B cell (primary cell): ENCODE data around the gene NT5C. TPM values are rescaled to one million over a fixed set of nuclear protein-coding genes. Genes with fewer than 3 reads are reported as not detected.

Experiments used
- ATAC-seq: fragments of 200-7000 bp; cut with Tn5 transposase; one replicate; pipeline ENCODE4 v1.10.0; 2021; ENCODE audit warnings: low read depth, mild to moderate bottlenecking, moderate number of reproducible peaks, moderate library complexity
- CTCF ChIA-PET: fragments of 350-600 bp; sonication (Branson Sonifier 250); formaldehyde crosslinking; loops from one replicate; lab custom pipeline; 2021; ENCODE audit warnings: antibody characterized with exemption, inconsistent platforms; lab: Charles Lee
- POLR2A ChIA-PET: fragments of 350-600 bp; sonication (Branson Sonifier 250); formaldehyde crosslinking; loops from one replicate; lab custom pipeline; 2021; ENCODE audit warnings: antibody characterized with exemption; lab: Charles Lee
- DNase-seq: peaks from one replicate; pipeline ENCODE4 v3.0.0; 2013
- H2AFZ ChIP-seq: 2 replicates; pipeline ENCODE4 v1.6.1; 2012; ENCODE audit warnings: mild to moderate bottlenecking, low read depth, low read length; ENCODE audit not compliant: insufficient read depth, poor library complexity, severe bottlenecking
- H3K27ac ChIP-seq, 2 donors: 1 replicate in 1 of 2; 2 replicates in 1 of 2; pipeline ENCODE4 v1.5.1; 2012 to 2013; ENCODE audit warnings: low read length in 2 of 2, mild to moderate bottlenecking in 2 of 2, moderate library complexity in 1 of 2
- H3K27me3 ChIP-seq, 4 experiments: fragments of 200-600 bp in 1 of 4; sonication (generic) in 1 of 4; replicated peaks in 1 of 4; 1 replicate in 2 of 4; 2 replicates in 2 of 4; pipeline versions ENCODE4 v1.6.1 to v1.7.0; 2013 to 2016; ENCODE audit warnings: low read length in 3 of 4, mild to moderate bottlenecking in 2 of 4, mixed read lengths in 1 of 4, moderate library complexity in 1 of 4; ENCODE audit not compliant: insufficient read depth in 4 of 4, control insufficient read depth in 3 of 4; ENCODE audit errors: control extremely low read depth in 1 of 4
- H3K36me3 ChIP-seq, 2 experiments: replicated peaks in 1 of 2; 1 replicate in 1 of 2; 2 replicates in 1 of 2; pipeline versions ENCODE4 v1.6.1 to v1.7.1; 2013; ENCODE audit warnings: low read length in 1 of 2; ENCODE audit not compliant: insufficient read depth in 2 of 2, control insufficient read depth in 1 of 2; ENCODE audit errors: control extremely low read depth in 1 of 2, extremely low read depth in 1 of 2
- H3K4me1 ChIP-seq, 2 donors: fragments of 200-600 bp in 1 of 2; sonication (generic) in 1 of 2; 1 replicate in 1 of 2; 2 replicates in 1 of 2; pipeline versions ENCODE4 v1.5.1 to v1.6.1; 2013 to 2017; ENCODE audit warnings: low read length in 2 of 2; ENCODE audit not compliant: control insufficient read depth in 2 of 2, insufficient read depth in 2 of 2
- H3K4me2 ChIP-seq: replicated peaks from 2 replicates; pipeline ENCODE3; 2012; ENCODE audit warnings: mild to moderate bottlenecking, low read depth, low read length; ENCODE audit not compliant: poor library complexity, severe bottlenecking
- H3K4me3 ChIP-seq, 5 experiments: fragments of 200-600 bp in 1 of 5; sonication (generic) in 1 of 5; 1 replicate in 3 of 5; 2 replicates in 2 of 5; pipeline versions ENCODE4 v1.5.1 to v1.7.0; 2011 to 2016; ENCODE audit warnings: low read length in 4 of 5, mild to moderate bottlenecking in 4 of 5, low read depth in 2 of 5, control low read depth in 1 of 5, moderate library complexity in 1 of 5; ENCODE audit not compliant: insufficient read depth in 1 of 5; ENCODE audit errors: control extremely low read depth in 1 of 5, extremely low read depth in 1 of 5
- H3K79me2 ChIP-seq: fragments of 200-600 bp; sonication (generic); one replicate; pipeline ENCODE4 v1.6.0; 2016; ENCODE audit warnings: low read length; ENCODE audit not compliant: control insufficient read depth, insufficient read depth
- H3K9ac ChIP-seq: fragments of 200-600 bp; sonication (generic); 2 replicates; pipeline ENCODE4 v1.6.1; 2017; ENCODE audit warnings: mild to moderate bottlenecking, low read length, moderate library complexity
- H3K9me3 ChIP-seq, 3 donors: one replicate each; pipeline versions ENCODE4 v1.6.1 to v1.7.1; 2013; ENCODE audit warnings: low read length in 2 of 3; ENCODE audit not compliant: control insufficient read depth in 2 of 3, insufficient read depth in 1 of 3; ENCODE audit errors: control extremely low read depth in 1 of 3
- H4K20me1 ChIP-seq: 2 replicates; pipeline ENCODE4 v1.6.0; 2012; ENCODE audit warnings: mild to moderate bottlenecking, low read length; ENCODE audit not compliant: insufficient read depth, control insufficient read depth, poor library complexity, severe bottlenecking
- H3K27ac Mint-ChIP-seq: one replicate; pipeline ENCODE4 v1.8.0; 2021; ENCODE audit warnings: mixed read lengths
- H3K27me3 Mint-ChIP-seq: one replicate; pipeline ENCODE4 v1.8.0; 2021; ENCODE audit warnings: mixed read lengths
- H3K4me1 Mint-ChIP-seq: one replicate; pipeline ENCODE4 v1.8.0; 2021; ENCODE audit warnings: mixed read lengths
- H3K4me3 Mint-ChIP-seq: one replicate; pipeline ENCODE4 v1.8.0; 2021; ENCODE audit warnings: mixed read lengths
- H3K9me3 Mint-ChIP-seq: one replicate; pipeline ENCODE4 v1.8.0; 2022; ENCODE audit warnings: mixed read lengths; ENCODE audit not compliant: insufficient read depth
- CTCF ChIP-seq: fragments of 200-600 bp; IDR thresholded peaks from one replicate; pipeline ENCODE4 v1.8.0; 2022; ENCODE audit warnings: antibody characterized with exemption, mild to moderate bottlenecking
- EZH2 ChIP-seq: IDR thresholded peaks from 2 replicates; pipeline ENCODE4 v1.6.1; 2012; ENCODE audit warnings: borderline replicate concordance, low read depth, mild to moderate bottlenecking, moderate library complexity, low read length; ENCODE audit not compliant: insufficient read depth, poor library complexity, severe bottlenecking
- WGBS: methylation state at CpG from one replicate; pipeline ENCODE4 v1.1.5; 2013; ENCODE audit warnings: missing lambda C conversion rate; ENCODE audit not compliant: insufficient coverage; 5-methylcytosine and 5-hydroxymethylcytosine counted together
- intact Hi-C: fragments of 100-400 bp; cut with micrococcal nuclease; formaldehyde crosslinking; loops from one replicate; pipeline ENCODE4 v1.10.0; 2022
- polyA plus RNA-seq: library from polyadenylated mRNA; depleted of rRNA; stranded (reverse); fragments of >200 nt; gene quantifications from 2 replicates; pipeline ENCODE4 v1.2.3, GENCODE V29; 2012
- total RNA-seq, 2 donors: library from RNA; stranded (reverse); fragments of 120-200 nt in 1 of 2; gene quantifications; 1 replicate in 1 of 2; 2 replicates in 1 of 2; pipeline versions ENCODE4 v1.2.3 to v1.2.4, GENCODE V29; 2013 to 2022

NT5C gene
- total and polyA plus RNA-seq, 2 donors (not counting 1 experiment from before 2014, with no cell fraction given) = 98.9 to 184 TPM

DNA sequence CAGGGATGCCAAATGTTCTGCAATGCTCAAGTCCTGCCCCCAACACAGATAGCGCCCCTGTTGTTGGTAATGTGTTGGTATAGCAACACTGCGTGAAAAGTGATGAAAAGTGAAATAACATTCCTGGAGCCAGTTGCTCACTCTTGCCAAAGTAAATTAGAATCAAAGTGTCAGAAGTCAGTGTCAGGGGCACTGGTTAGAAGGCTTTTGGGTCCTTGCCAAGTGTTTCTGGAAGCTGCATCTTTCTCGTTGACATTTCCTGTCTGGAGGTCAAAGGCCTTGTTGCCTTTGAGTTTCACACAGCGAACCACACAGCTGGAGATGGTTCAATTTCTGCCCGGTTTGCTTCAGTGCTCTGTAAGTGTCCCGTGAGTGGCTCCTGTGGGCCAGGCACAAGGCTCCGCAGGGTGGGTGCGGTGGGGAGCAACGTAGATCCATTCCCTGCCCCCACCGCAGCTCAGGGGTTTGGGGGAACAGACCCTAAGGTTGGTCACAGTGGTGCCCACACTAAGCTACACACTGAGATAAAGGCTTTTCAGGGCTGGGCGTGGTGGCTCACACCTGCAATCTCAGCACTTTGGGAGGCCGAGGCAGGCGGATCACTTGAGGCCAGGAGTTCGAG, 47.4 kb downstream of the NT5C start:
- Histone ChIP-seq H3K9ac (no peak overlapping the region), H2AFZ (no peak overlapping the region), H3K4me1 (peaks cover 12 to 28% of the 10 kb centered on the region in 2 donors), H4K20me1 (no peaks in the 10 kb centered on the region), H3K9me3 (no peaks in the 10 kb centered on the region), H3K79me2 (no peaks in the 10 kb centered on the region), H3K27ac (no peak overlapping the region), H3K4me3 (no peak overlapping the region), H3K4me2 (no peak overlapping the region), H3K27me3 (peaks cover 0 to 9% (median 0%) of the 10 kb centered on the region in 4 experiments), H3K36me3 (no peaks in the 10 kb centered on the region)
- ATAC-seq (no peak), DNase-seq (no peak)
- H3K27ac Mint-ChIP-seq = no peak overlapping the region
- no peak overlapping the region for H3K4me3 Mint-ChIP-seq
- intact Hi-C loops = no loop called here
- no peak for TF ChIP-seq CTCF
- no peak for TF ChIP-seq EZH2
- ChIA-PET CTCF (no interaction called here), POLR2A (no interaction called here)
- H3K4me1 Mint-ChIP-seq = peaks cover 21% of the 10 kb centered on the region
- peaks cover 4% of the 10 kb centered on the region for H3K27me3 Mint-ChIP-seq
- WGBS = 86% methylated on average over 10 of the region's 14 CpGs
- H3K9me3 Mint-ChIP-seq = no peaks in the 10 kb centered on the region

DNA sequence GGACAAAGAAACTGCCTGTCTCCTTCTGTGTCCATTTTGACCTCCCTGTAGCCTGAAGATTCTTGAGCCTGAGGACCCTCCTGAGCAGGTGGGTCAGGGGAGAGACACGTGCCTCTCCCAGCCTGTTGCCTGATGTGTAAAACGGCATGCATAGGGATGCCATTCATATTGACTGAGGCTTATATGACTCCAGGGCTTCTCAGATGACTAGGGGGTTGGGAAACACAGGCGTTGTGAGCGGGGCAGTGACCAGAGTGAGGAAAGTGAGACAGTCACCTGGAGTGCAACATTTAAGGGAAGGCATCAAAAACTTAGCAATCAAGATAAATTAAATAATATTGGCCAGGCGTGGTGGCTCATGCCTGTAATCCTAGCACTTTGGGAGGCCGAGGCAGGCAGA, 48.9 kb downstream of the NT5C start:
- Histone ChIP-seq H3K36me3 (no peaks in the 10 kb centered on the region), H3K9me3 (no peaks in the 10 kb centered on the region), H3K79me2 (no peaks in the 10 kb centered on the region), H4K20me1 (no peaks in the 10 kb centered on the region), H3K4me1 (peaks cover 19 to 31% of the 10 kb centered on the region in 2 donors), H3K4me3 (no peak overlapping the region), H2AFZ (no peak overlapping the region), H3K27me3 (peaks cover 0 to 2% (median 0%) of the 10 kb centered on the region in 4 experiments), H3K9ac (no peak overlapping the region), H3K4me2 (no peak overlapping the region), H3K27ac (no peak overlapping the region)
- Mint-ChIP-seq H3K9me3 (no peaks in the 10 kb centered on the region), H3K27me3 (peaks cover 4% of the 10 kb centered on the region), H3K27ac (no peak overlapping the region), H3K4me1 (peaks cover 30% of the 10 kb centered on the region), H3K4me3 (no peak overlapping the region)
- intact Hi-C loops = no loop called here
- CTCF ChIA-PET = no interaction called here
- POLR2A ChIA-PET = no interaction called here
- TF ChIP-seq CTCF (no peak), EZH2 (no peak)
- no peak for ATAC-seq
- 92% methylated on average over 2 of the region's 6 CpGs for WGBS
- no peak for DNase-seq
